HepG2 (cell line): ENCODE data around the gene LRRC74A. TPM values are rescaled to one million over a fixed set of nuclear protein-coding genes. Genes with fewer than 3 reads are reported as not detected.

ENCODE experiments used
- DNMT1 ChIP-seq: sonication (generic); formaldehyde crosslinking; IDR thresholded peaks from 2 replicates; pipeline ENCODE4 v1.5.1; 2020; ENCODE audit warnings: mild to moderate bottlenecking, missing genetic modification reagents
- FOXP1 ChIP-seq, 2 experiments: fragments of 450-650 bp in 1 of 2; IDR thresholded peaks; 2 replicates each; pipeline ENCODE4 v1.6.1; 2017 to 2018; ENCODE audit warnings: antibody characterized with exemption in 1 of 2
- SP5 ChIP-seq: IDR thresholded peaks from 2 replicates; pipeline ENCODE4 v1.6.1; 2016; ENCODE audit warnings: low read depth, borderline replicate concordance
- SSRP1 ChIP-seq: IDR thresholded peaks from 2 replicates; pipeline ENCODE4 v1.6.1; 2016; ENCODE audit warnings: control low read depth
- STAT6 ChIP-seq: sonication (generic); formaldehyde crosslinking; IDR thresholded peaks from 2 replicates; pipeline ENCODE4 v1.4.0; 2020; ENCODE audit warnings: missing genetic modification reagents, mild to moderate bottlenecking, borderline replicate concordance
- TFDP1 ChIP-seq: IDR thresholded peaks from 2 replicates; pipeline ENCODE4 v1.6.1; 2016; ENCODE audit warnings: missing compliant biosample characterization, missing genetic modification reagents, borderline replicate concordance
- TMF1 ChIP-seq: sonication (generic); formaldehyde crosslinking; IDR thresholded peaks from 2 replicates; pipeline ENCODE4 v1.8.1; 2022; ENCODE audit warnings: low read depth, missing genetic modification reagents
- ZNF331 ChIP-seq: sonication (generic); formaldehyde crosslinking; IDR thresholded peaks from 2 replicates; pipeline ENCODE4 v1.4.0; 2020; ENCODE audit warnings: missing genetic modification reagents
- polyA plus RNA-seq, 8 experiments: library from polyadenylated mRNA; depleted of rRNA in 3 of 8; stranded (reverse) in 7 of 8; unstranded in 1 of 8; fragments of >200 nt; fragmentation: Illumina TruSeq in 4 of 8; extraction: Trizol in 4 of 8; gene quantifications; 2 replicates each; pipeline versions ENCODE4 v1.2.1 to v1.2.3, GENCODE V29; 2011 to 2016; ENCODE audit warnings: low read depth in 4 of 8, missing spikeins in 1 of 8, mixed read lengths in 1 of 8; ENCODE audit not compliant: insufficient read depth in 1 of 8
- total RNA-seq, 5 experiments: library from RNA; depleted of rRNA; stranded (reverse); fragments of >200 nt; fragmentation: Illumina TruSeq; extraction: Trizol; gene quantifications; 2 replicates each; pipeline ENCODE4 v1.2.3, GENCODE V29; 2016; ENCODE audit warnings: low read depth in 1 of 5
- TF ChIP-seq, protein P1 (sequence below): sonication (generic); formaldehyde crosslinking; conservative IDR thresholded peaks from 2 replicates; pipeline ENCODE4 v1.5.0; 2020; ENCODE audit warnings: missing genetic modification reagents
- TF ChIP-seq, protein P2 (sequence below): sonication (generic); formaldehyde crosslinking; IDR thresholded peaks from 2 replicates; pipeline ENCODE4 v1.5.1; 2020; ENCODE audit warnings: mild to moderate bottlenecking, missing genetic modification reagents, moderate library complexity
- TF ChIP-seq, protein P3 (sequence below): sonication (generic); formaldehyde crosslinking; IDR thresholded peaks from 2 replicates; pipeline ENCODE4 v1.5.1; 2020; ENCODE audit warnings: missing genetic modification reagents, mild to moderate bottlenecking, borderline replicate concordance

Gene LRRC74A
- total and polyA plus RNA-seq, 2 of the 13 experiments (the other 11 are each of a cell fraction or from before 2014, with no cell fraction given): not detected

DNA sequence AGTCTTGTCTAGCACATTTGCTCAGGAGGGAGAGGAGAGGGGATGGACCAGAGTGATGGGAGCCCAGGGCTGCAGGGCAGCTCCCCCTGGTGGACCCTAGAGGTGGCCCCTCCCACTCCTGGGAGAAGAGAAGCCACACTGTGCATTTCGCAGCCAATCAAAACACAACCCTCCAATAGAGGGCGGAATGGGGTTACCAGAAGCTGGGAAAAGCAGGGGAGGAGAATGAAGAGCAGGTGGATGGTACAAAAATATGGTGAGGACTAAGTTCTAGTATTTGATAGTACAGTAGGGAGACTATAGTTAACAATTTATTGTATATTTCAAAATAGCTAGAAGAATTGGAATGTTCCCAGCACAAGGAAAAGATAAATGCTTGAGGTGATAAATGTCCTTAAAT, 41.3 kb upstream of the LRRC74A start (continued):
- TF ChIP-seq ZNF331 (no peak), DNMT1 (CRISPR knock-in tag) (no peak), TFDP1 (CRISPR knock-in tag) (no peak), TMF1 (no peak), FOXP1 (IDR thresholded peaks at IDR 0.05) (no peak), FOXP1 (CRISPR knock-in tag; IDR thresholded peaks at IDR 0.05) (no peak), SP5 (0 out of 2 replicates have a peak, but pooled peaks have one; percentile 42), SSRP1 (CRISPR knock-in tag) (no peak), STAT6 (CRISPR knock-in tag) (no peak)
- TF ChIP-seq, protein P1, sequence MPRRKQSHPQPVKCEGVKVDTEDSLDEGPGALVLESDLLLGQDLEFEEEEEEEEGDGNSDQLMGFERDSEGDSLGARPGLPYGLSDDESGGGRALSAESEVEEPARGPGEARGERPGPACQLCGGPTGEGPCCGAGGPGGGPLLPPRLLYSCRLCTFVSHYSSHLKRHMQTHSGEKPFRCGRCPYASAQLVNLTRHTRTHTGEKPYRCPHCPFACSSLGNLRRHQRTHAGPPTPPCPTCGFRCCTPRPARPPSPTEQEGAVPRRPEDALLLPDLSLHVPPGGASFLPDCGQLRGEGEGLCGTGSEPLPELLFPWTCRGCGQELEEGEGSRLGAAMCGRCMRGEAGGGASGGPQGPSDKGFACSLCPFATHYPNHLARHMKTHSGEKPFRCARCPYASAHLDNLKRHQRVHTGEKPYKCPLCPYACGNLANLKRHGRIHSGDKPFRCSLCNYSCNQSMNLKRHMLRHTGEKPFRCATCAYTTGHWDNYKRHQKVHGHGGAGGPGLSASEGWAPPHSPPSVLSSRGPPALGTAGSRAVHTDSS (CRISPR knock-in tag): no peak
- TF ChIP-seq, protein P2, sequence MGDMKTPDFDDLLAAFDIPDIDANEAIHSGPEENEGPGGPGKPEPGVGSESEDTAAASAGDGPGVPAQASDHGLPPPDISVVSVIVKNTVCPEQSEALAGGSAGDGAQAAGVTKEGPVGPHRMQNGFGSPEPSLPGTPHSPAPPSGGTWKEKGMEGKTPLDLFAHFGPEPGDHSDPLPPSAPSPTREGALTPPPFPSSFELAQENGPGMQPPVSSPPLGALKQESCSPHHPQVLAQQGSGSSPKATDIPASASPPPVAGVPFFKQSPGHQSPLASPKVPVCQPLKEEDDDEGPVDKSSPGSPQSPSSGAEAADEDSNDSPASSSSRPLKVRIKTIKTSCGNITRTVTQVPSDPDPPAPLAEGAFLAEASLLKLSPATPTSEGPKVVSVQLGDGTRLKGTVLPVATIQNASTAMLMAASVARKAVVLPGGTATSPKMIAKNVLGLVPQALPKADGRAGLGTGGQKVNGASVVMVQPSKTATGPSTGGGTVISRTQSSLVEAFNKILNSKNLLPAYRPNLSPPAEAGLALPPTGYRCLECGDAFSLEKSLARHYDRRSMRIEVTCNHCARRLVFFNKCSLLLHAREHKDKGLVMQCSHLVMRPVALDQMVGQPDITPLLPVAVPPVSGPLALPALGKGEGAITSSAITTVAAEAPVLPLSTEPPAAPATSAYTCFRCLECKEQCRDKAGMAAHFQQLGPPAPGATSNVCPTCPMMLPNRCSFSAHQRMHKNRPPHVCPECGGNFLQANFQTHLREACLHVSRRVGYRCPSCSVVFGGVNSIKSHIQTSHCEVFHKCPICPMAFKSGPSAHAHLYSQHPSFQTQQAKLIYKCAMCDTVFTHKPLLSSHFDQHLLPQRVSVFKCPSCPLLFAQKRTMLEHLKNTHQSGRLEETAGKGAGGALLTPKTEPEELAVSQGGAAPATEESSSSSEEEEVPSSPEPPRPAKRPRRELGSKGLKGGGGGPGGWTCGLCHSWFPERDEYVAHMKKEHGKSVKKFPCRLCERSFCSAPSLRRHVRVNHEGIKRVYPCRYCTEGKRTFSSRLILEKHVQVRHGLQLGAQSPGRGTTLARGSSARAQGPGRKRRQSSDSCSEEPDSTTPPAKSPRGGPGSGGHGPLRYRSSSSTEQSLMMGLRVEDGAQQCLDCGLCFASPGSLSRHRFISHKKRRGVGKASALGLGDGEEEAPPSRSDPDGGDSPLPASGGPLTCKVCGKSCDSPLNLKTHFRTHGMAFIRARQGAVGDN: peak; percentile 37
- TF ChIP-seq, protein P3, sequence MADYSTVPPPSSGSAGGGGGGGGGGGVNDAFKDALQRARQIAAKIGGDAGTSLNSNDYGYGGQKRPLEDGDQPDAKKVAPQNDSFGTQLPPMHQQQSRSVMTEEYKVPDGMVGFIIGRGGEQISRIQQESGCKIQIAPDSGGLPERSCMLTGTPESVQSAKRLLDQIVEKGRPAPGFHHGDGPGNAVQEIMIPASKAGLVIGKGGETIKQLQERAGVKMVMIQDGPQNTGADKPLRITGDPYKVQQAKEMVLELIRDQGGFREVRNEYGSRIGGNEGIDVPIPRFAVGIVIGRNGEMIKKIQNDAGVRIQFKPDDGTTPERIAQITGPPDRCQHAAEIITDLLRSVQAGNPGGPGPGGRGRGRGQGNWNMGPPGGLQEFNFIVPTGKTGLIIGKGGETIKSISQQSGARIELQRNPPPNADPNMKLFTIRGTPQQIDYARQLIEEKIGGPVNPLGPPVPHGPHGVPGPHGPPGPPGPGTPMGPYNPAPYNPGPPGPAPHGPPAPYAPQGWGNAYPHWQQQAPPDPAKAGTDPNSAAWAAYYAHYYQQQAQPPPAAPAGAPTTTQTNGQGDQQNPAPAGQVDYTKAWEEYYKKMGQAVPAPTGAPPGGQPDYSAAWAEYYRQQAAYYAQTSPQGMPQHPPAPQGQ (CRISPR knock-in tag): no peak
